ENCODE data around the gene KCNJ10.

Gene KCNJ10

DNA sequence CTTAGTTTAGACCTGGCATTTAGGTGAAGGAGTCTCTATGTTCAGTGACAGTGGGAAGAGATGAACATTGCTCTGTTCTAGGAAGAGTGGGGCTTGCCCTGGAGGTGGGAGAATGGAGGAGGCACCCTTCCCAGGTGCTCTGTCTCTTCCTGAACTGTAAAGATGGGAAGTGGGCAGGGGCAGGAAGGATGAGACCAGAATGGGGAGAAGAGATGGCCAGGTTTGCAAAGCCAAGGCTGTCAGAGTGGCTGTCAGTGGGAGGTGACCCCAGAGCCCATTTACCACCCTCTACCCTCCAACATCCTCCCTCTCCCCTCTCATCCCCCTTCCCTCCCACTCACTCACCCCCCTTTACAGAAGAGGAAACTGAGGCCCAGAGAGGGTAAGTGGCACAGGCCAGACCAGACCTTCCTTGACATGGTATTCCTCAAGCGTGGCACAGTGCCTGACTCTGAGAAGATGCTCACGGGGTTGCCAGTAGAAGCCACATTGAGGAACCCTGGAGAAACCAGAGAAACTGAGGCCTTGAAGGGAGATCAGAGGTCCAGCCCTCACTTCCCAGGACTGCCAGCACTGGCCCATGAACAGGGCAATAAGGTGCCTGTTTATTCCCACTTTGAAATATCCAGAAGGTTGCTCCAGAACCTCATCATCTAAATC is 29.9 kb upstream of the KCNJ10 start:
- Histone ChIP-seq H3K4me3 (ENCODE audit: insufficient read depth, low read depth, low read length, poor library complexity, severe bottlenecking) (no peak overlapping the region), H3K4me1 (ENCODE audit: control insufficient read depth, insufficient read depth, low read length, poor library complexity, severe bottlenecking) (peaks cover 37% of the 10 kb centered on the region), H3K9me3 (ENCODE audit: control insufficient read depth, low read length) (no peaks in the 10 kb centered on the region), H3K27ac (ENCODE audit: insufficient read depth, low read length, poor library complexity, severe bottlenecking) (peak overlapping the region; percentile 84), H3K36me3 (ENCODE audit: control insufficient read depth, insufficient read depth, low read length) (peaks cover 2% of the 10 kb centered on the region), H3K27me3 (replicated peaks; ENCODE audit: control insufficient read depth, insufficient read depth, low read length, poor library complexity, severe bottlenecking) (no peaks in the 10 kb centered on the region)
- no peak for DNase-seq

DNA sequence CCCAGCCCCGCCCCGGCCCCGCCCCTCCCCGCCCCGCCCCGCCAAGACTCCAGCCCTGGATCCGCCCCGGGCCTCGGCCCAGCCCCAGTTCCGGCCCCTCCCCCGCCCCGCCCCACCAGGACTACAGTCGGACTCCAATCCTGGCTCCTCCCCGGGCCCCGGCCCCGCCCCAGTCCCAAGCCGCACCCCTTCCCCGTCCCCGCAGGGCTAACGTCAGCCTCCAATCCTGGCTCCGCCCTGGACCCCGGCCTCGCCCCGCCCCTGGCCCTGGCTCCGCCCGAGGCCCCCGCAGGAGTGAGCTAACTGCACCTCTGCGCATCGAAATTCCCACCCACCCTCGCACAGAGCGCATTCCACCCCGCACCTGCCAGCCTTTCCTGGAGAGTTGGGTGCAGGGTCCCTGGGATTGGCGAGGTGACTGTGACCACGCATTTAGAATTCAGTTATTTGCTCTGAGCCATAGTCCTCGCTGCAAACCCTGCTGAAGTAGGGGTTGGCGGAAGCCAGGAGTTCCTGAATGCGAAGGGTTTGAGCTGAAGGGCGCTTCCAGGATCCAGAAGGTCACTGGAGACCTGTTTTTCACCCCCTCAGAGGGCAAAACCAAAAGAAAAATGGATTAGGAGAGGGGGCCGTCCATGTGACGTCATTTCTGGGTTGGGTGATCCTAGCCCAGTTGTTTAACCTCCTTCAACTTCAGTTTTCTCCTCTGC is 29.0 kb upstream of the KCNJ10 start:
- H3K27me3 ChIP-seq (replicated peaks; ENCODE audit: control insufficient read depth, insufficient read depth, low read length, poor library complexity, severe bottlenecking) = no peaks in the 10 kb centered on the region
- DNase-seq = peak; percentile 97 to 99 (median 97)
- peak overlapping the region; percentile 44 for H3K4me3 ChIP-seq (ENCODE audit: insufficient read depth, low read depth, low read length, poor library complexity, severe bottlenecking)
- H3K9me3 ChIP-seq (ENCODE audit: control insufficient read depth, low read length) = no peaks in the 10 kb centered on the region
- H3K36me3 ChIP-seq (ENCODE audit: control insufficient read depth, insufficient read depth, low read length) = peaks cover 10% of the 10 kb centered on the region
- H3K27ac ChIP-seq (ENCODE audit: insufficient read depth, low read length, poor library complexity, severe bottlenecking) = peak overlapping the region; percentile 84
- peaks cover 40% of the 10 kb centered on the region for H3K4me1 ChIP-seq (ENCODE audit: control insufficient read depth, insufficient read depth, low read length, poor library complexity, severe bottlenecking)

DNA sequence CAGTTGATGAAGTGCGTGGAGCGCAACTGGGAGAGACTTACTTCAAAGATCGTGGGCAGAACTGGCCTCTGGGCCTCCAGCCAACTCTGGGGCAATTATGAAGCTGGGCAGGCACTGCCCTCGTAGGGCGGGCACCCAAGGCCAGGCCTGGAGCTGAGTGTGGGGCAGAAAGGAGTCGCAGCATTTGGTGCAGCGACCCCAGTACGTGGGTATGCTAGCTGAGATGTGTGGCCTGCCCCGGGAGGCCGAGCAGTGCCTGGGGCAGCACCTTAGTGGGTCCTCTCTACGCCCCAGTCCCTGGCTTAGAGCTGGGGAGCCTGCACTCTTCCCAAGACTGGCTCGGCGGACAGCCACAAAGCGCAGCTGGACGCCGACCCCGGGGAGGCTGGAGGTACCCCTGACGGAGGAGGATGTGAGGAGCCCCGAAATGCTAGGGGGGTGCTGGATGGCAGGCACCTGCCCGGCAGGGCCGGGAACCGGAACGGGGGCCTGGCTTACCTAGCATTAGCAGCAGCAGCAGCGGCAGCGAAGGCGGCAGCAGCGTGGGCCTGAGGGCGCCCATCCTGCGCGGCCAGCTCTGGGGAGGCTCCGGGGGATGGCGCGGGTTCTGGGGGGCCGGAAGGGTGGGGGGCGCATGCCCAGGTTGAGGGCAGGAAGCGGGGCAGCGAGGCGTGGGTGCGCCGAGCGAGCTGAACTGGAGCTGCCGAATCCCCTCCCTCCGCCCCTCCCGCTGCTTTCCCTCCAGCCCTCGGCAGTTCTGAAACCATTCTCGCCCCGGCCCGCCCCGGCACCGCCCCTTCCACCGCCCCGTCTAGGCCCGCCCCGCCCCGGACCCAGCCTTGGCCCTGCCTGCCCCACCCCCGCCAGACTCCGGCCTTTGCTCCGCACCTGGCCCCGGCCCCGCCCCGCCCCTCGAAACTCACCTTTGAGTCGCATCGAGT is 28.2 kb upstream of the KCNJ10 start, which contains the start of gene IGSF8:
Gene IGSF8 (minus strand): TSS at position 709 of the 941 bp plus-strand sequence. CDS start 147 bp downstream, at position 562.
- no peaks in the 10 kb centered on the region for H3K27me3 ChIP-seq (replicated peaks; ENCODE audit: control insufficient read depth, insufficient read depth, low read length, poor library complexity, severe bottlenecking)

DNA sequence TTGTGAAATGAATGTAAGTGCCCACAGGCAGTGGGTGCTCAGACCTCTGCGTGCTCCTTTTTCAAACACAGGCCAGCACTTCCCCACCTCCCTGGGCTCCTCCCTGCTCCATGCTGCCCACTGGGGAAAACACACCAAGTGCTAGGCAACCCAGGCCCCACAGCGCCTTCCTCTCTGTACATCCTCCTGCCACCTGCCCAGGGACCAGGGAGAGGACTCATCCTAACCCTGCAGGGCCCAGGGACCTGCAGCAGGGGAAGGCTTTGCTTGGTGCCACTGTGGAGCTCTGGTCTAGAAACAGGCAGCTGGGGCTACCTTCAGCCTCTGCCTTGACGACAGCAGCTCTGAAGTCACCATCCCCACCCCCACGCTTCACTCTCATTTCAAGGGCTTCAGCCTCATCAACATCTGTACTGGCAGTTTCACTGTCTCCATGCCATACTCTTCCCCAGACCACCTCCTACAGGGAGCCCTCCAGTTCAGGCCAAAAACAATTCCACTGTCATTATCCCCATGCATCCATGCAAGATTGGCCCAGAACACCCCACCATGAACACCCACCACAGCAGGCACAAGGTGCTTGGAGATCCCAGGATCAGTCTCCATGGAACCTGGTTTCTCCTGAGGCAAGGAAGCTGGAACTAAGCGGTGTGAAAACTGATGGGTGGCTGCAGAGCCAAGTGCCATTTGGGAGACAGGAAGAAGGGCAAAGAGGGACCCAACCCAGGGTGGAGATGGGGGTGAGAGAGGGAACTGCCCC is 27.4 kb upstream of the KCNJ10 start:
- no peaks in the 10 kb centered on the region for H3K27me3 ChIP-seq (replicated peaks; ENCODE audit: control insufficient read depth, insufficient read depth, low read length, poor library complexity, severe bottlenecking)
- peak overlapping the region; percentile 84 for H3K27ac ChIP-seq (ENCODE audit: insufficient read depth, low read length, poor library complexity, severe bottlenecking)
- H3K4me3 ChIP-seq (ENCODE audit: insufficient read depth, low read depth, low read length, poor library complexity, severe bottlenecking) = peak overlapping the region; percentile 82
- no peaks in the 10 kb centered on the region for H3K9me3 ChIP-seq (ENCODE audit: control insufficient read depth, low read length)
- DNase-seq = no peak
- peaks cover 40% of the 10 kb centered on the region for H3K4me1 ChIP-seq (ENCODE audit: control insufficient read depth, insufficient read depth, low read length, poor library complexity, severe bottlenecking)
- H3K36me3 ChIP-seq (ENCODE audit: control insufficient read depth, insufficient read depth, low read length) = peaks cover 27% of the 10 kb centered on the region

More for the DNA sequence above, 28.2 kb upstream of the KCNJ10 start, which contains the start of gene IGSF8:
- peak within 1 kb of the TSS; percentile 82 for H3K4me3 ChIP-seq (ENCODE audit: insufficient read depth, low read depth, low read length, poor library complexity, severe bottlenecking)
- H3K4me1 ChIP-seq (ENCODE audit: control insufficient read depth, insufficient read depth, low read length, poor library complexity, severe bottlenecking) = peaks cover 40% of the 10 kb centered on the region
- DNase-seq = peak; percentile 88 to 94 (median 92)
- H3K36me3 ChIP-seq (ENCODE audit: control insufficient read depth, insufficient read depth, low read length) = peaks cover 19% of the 10 kb centered on the region
- H3K27ac ChIP-seq (ENCODE audit: insufficient read depth, low read length, poor library complexity, severe bottlenecking) = peak within 1 kb of the TSS; percentile 84
- no peaks in the 10 kb centered on the region for H3K9me3 ChIP-seq (ENCODE audit: control insufficient read depth, low read length)

DNA sequence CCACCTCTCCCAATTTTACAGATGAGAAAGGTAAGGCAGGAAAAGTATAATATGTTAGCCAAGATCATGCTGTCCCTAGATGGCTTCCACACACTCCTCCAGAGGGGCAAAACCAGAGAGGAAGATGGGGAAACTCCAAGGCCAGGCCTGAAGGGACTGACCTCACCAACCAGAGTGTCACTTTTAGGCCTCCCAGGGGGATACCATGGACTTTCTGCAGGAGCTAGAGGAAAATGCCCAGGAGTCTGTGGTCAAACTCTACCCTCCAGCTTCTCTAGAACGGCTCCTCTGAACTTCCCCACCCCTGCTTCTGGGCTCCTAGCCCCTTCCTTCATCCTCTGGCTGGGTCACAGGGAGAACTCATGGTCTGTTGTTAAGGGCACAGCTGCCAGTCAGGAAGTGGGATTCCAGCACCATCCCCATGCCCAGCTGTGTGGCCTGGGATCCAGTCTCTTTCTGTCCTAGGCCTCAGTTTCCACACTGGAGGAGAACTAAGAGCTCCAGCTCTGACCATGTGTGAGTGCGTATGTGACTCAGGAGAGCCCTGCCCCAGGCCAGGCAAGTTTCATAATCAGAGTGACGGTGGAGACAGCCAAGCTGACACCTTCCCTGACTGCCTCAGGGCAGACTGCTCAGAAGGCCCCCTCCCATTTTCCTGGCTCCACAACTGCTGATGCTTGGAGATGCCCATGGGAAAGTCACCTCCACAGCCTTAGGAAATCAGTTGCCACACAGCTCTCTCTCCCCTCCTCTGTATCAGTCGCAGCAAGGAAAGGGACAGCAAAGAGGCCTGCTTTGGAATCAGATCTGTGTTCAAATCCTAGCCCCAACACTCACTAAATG is 26.5 kb upstream of the KCNJ10 start:
- no peak for DNase-seq
- Histone ChIP-seq H3K36me3 (ENCODE audit: control insufficient read depth, insufficient read depth, low read length) (peaks cover 35% of the 10 kb centered on the region), H3K4me1 (ENCODE audit: control insufficient read depth, insufficient read depth, low read length, poor library complexity, severe bottlenecking) (peaks cover 38% of the 10 kb centered on the region), H3K9me3 (ENCODE audit: control insufficient read depth, low read length) (no peaks in the 10 kb centered on the region), H3K27ac (ENCODE audit: insufficient read depth, low read length, poor library complexity, severe bottlenecking) (no peak overlapping the region), H3K4me3 (ENCODE audit: insufficient read depth, low read depth, low read length, poor library complexity, severe bottlenecking) (no peak overlapping the region), H3K27me3 (replicated peaks; ENCODE audit: control insufficient read depth, insufficient read depth, low read length, poor library complexity, severe bottlenecking) (no peaks in the 10 kb centered on the region)

DNA sequence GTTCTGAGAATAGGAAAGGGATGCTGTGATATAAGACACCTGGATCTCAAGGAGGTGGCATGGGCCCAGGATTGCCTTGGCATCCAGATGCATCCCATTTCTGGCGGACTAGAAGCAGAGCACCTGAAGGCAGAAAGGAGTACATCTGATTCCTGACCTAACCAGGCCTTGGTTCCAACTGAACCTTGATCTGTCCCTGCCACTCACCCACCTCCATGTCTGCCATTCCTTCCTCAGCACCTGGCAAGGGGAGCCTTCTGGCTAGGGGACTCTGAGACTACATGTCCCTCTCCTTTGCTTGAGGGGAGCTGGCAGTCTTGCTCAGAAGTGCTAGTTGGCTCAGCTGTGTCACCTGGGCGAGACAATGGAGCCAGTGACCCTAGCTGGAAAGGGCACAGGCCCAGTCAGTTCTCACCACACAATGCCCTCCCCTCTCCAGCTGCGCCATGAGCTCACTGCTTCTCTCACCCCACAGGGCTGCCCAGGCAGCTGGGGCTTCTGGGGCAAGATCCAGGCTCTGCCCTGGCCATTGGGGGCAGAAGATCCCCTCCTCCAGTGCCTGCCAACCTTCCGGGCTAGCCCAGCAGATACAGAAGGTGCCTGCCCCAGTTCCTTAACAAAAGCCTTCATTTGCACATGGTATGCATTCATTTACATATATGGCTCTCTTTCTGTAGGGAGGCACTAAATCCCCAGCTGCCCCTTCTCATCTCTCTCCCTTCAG is 25.6 kb upstream of the KCNJ10 start:
- Histone ChIP-seq H3K36me3 (ENCODE audit: control insufficient read depth, insufficient read depth, low read length) (peaks cover 44% of the 10 kb centered on the region), H3K27ac (ENCODE audit: insufficient read depth, low read length, poor library complexity, severe bottlenecking) (no peak overlapping the region), H3K4me3 (ENCODE audit: insufficient read depth, low read depth, low read length, poor library complexity, severe bottlenecking) (no peak overlapping the region), H3K4me1 (ENCODE audit: control insufficient read depth, insufficient read depth, low read length, poor library complexity, severe bottlenecking) (peaks cover 33% of the 10 kb centered on the region), H3K27me3 (replicated peaks; ENCODE audit: control insufficient read depth, insufficient read depth, low read length, poor library complexity, severe bottlenecking) (no peaks in the 10 kb centered on the region), H3K9me3 (ENCODE audit: control insufficient read depth, low read length) (no peaks in the 10 kb centered on the region)
- no peak for DNase-seq

DNA sequence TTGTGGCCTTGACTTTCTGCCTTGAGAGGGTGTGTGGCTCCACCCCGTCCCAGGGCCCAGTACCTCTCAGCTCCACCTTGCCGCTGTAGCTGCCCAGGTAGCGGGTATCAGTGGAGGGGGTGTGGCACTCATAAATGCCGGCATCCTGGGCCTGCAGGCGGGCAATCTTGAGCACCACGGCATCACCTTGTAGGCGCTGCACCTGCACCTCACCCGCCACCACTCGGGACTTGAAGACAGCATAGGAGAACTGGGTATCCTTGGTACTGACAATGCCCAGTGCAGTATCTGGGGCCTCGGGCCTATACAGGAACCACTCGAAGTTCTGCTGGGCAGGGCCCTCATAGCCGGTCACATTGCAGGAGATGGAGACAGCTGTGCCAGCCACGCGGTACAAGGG is 24.8 kb upstream of the KCNJ10 start:
- DNase-seq = no peak
- no peak overlapping the region for H3K4me3 ChIP-seq (ENCODE audit: insufficient read depth, low read depth, low read length, poor library complexity, severe bottlenecking)
- no peaks in the 10 kb centered on the region for H3K27me3 ChIP-seq (replicated peaks; ENCODE audit: control insufficient read depth, insufficient read depth, low read length, poor library complexity, severe bottlenecking)
- no peak overlapping the region for H3K27ac ChIP-seq (ENCODE audit: insufficient read depth, low read length, poor library complexity, severe bottlenecking)
- H3K4me1 ChIP-seq (ENCODE audit: control insufficient read depth, insufficient read depth, low read length, poor library complexity, severe bottlenecking) = peaks cover 33% of the 10 kb centered on the region
- no peaks in the 10 kb centered on the region for H3K9me3 ChIP-seq (ENCODE audit: control insufficient read depth, low read length)
- H3K36me3 ChIP-seq (ENCODE audit: control insufficient read depth, insufficient read depth, low read length) = peaks cover 50% of the 10 kb centered on the region

DNA sequence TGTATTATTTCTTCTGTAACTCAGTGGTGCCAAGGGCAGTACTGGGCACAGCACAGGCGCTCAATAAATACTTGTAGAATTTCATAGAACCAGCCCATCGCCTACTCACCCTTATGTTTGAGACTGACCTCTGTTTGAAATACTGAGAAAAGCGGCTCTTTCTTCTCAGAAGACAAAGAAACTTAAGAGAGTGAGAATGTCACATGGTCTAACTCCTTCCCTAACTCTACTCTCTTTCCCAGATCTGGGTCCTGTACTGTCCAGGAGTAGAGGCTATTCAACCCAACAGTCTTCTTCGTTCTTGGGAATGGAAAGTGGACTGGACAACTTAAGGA is 24.3 kb upstream of the KCNJ10 start:
- Histone ChIP-seq H3K27me3 (replicated peaks; ENCODE audit: control insufficient read depth, insufficient read depth, low read length, poor library complexity, severe bottlenecking) (no peaks in the 10 kb centered on the region), H3K4me1 (ENCODE audit: control insufficient read depth, insufficient read depth, low read length, poor library complexity, severe bottlenecking) (peaks cover 27% of the 10 kb centered on the region), H3K36me3 (ENCODE audit: control insufficient read depth, insufficient read depth, low read length) (peaks cover 55% of the 10 kb centered on the region), H3K9me3 (ENCODE audit: control insufficient read depth, low read length) (no peaks in the 10 kb centered on the region), H3K4me3 (ENCODE audit: insufficient read depth, low read depth, low read length, poor library complexity, severe bottlenecking) (no peak overlapping the region), H3K27ac (ENCODE audit: insufficient read depth, low read length, poor library complexity, severe bottlenecking) (no peak overlapping the region)
- DNase-seq = no peak

Measured in effector memory CD4-positive, alpha-beta T cell (primary cell).